Raji (cell line): Measurements from ENCODE around the gene TPO.

Experiments
- POLR2A ChIP-seq: IDR thresholded peaks from 2 replicates; pipeline ENCODE4 v1.6.1; 2011; ENCODE audit warnings: low read depth, low read length, control low read depth; ENCODE audit not compliant: insufficient read depth

Gene TPO

DNA sequence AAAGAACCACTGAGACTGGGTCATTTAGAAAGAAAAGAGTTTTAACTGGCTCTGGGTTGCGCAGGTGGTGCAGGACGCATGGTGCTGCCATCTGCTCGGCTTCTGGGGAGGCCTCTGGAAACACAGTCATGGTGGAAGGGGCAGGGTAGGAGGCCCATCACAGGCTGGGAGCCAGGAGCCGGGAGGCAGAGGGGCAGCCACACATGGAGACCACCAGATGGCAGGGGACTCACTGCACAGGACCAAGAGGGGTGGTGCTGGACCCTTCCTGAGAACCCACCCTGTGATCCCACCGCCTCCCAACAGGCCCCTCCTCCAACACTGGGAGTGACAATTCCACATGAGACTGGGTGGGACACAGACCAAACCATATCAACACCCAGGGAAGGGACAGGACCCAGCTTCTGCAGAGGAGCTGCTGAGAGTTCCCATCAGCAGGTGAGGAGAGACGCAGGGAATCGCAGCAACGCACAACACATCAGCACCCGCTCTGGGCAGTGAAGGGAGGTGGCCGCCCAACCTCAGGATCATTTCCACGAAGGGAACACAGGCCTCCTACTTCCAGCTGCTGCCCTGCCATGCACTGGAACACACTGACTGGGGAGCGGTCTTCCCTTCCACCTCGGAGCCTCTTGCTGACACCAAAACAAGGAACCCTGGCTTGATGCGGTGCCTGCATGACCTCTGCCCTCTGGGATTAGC lies 130.7 kb downstream of the TPO start:
- no peak for TF ChIP-seq POLR2A

DNA sequence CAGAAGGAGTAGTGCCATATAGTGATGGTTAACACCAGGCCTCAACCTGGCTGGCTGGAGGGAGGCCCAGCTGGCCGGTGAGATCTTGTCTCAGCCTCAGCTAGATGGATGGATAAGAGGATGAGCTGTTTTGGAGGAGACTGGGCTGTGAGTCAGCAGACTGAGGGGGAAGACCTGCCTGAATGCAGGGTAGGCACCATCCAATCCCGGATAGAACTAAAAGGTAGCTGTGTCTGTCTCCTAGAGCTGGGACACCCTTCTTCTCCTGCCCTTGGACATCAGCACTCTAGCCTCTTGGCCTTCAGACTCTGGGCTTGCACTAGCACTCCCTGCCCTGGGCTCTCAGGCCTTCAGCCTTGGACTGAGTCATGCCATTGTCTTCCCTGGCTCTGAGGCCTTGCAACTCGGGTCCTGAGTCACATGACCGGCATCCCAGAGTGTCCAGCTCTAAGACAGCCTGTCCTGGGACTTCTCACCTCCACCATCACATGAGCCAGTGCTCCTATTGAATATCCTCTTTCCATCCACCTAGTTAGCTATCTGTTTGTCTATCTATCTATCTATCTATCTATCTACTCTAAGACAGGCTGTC lies 131.3 kb downstream of the TPO start:
- TF ChIP-seq POLR2A = no peak

- no peak for TF ChIP-seq POLR2A
Measured at GRCh38 chr2:1546023-1546591, 132.8 kb downstream of the TPO start.

GRCh38 chr2:1546901-1547300 lies 133.6 kb downstream of the TPO start:
- no peak for TF ChIP-seq POLR2A

GRCh38 chr2:1548910-1549673 lies 135.8 kb downstream of the TPO start:
- no peak for TF ChIP-seq POLR2A

DNA sequence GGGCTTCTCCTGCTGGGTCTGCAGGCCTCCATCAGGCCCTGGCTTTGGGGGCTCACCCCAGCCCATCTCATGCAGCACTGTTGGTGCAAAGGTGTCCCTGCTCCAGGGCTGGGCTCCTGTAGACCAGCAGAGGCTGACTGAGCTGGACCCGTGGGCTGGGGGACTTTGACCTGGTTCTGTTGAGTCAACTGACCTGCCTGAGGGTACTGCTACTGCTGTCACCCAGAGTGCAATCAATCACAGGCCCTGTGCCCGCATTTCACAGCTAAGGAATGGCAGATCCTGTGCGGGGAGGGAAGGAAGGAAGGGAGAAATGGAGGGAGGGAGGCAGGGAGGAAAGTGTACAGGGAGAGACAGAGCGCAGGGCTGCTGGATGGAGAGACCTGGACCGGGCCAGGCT lies 136.8 kb downstream of the TPO start:
- TF ChIP-seq POLR2A = no peak

DNA sequence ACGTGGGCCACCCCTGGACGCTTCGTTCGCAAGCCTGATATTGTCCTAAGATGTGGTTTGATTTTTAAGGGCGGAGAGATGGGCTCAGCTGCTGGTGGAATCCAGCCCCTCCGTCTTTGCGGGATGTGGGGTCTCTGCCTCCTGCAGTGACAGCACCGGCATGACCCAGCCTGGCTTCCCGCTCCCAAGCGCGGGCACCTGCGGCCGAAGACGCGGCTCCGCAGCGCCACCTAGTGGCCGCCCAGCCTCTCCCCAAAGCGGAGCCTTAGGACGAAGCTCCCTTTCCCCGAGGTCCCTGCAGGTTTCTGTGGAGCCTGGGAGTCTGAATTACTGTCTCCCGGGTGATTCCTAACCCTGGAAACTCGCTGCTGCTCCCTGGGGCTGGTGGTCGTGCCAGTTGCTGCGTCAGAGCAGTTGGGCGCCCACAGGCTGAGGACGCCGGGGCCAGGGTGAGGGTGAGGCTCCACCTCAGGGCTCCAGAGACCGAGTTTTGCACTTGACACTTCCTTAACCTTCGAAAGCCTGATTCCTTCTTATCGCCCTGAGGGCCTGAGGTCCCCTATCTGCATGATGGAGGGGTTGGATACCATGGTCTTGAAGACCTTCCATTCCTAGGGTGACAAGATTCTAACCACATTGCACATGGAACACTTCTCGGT lies 137.5 kb downstream of the TPO start:
- no peak for TF ChIP-seq POLR2A

DNA sequence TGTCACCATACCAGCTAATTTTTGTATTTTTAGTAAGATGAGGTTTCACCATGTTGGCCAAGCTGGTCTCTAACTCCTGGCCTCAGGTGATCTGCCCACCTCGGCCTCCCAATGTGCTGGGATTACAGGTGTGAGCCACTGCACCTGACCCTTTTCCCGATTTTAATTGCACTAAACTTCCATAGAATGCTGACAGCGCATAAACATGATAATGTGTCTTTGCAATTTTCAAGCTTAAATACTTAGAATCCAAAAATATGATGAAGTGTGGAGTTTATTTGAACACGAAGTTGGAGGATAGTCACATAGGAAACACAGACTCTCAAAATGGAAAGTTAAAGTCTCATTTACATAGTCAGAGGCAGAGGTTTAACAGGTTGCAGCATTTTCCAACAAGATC lies 138.6 kb downstream of the TPO start:
- no peak for TF ChIP-seq POLR2A

DNA sequence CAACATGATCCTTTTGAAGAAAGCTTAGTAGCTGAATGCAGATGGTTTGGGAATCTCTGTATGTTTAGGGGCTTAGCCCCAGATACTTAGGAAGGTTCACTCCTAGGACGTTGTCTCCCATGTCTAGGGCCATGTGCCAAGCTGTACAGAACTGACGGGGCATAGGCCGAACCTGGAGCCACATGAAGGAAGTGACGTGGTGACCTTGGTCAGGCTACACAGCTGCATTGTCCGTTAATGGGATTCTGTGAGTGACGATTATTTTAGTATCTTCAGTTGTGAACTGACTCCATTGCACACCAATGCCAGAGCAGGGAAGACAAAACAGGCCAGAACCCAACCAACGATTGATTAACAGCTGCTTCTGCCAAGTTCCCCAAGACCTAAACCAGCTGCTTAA lies 139.3 kb downstream of the TPO start:
- TF ChIP-seq POLR2A = no peak

GRCh38 chr2:1553671-1554295 lies 140.5 kb downstream of the TPO start:
- no peak for TF ChIP-seq POLR2A

DNA sequence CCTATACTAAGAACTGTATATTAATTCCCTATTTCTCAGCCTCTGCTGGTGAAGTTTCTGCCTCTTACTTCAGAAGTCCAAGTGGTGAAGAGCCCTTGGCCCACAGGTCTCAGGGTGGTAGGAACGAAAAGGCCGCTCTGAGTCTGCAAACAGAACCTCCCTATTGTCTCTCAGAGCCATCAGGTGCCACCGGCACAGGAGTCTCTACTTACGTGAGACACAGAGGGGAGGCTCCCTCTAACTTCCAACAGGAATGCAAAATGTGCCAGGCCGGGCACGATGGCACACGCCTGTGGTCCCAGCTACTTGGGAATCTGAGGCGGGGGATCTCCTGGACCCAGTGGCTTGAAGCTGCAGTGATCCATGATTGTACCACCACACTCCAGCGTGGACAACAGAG lies 143.0 kb downstream of the TPO start:
- TF ChIP-seq POLR2A = no peak

DNA sequence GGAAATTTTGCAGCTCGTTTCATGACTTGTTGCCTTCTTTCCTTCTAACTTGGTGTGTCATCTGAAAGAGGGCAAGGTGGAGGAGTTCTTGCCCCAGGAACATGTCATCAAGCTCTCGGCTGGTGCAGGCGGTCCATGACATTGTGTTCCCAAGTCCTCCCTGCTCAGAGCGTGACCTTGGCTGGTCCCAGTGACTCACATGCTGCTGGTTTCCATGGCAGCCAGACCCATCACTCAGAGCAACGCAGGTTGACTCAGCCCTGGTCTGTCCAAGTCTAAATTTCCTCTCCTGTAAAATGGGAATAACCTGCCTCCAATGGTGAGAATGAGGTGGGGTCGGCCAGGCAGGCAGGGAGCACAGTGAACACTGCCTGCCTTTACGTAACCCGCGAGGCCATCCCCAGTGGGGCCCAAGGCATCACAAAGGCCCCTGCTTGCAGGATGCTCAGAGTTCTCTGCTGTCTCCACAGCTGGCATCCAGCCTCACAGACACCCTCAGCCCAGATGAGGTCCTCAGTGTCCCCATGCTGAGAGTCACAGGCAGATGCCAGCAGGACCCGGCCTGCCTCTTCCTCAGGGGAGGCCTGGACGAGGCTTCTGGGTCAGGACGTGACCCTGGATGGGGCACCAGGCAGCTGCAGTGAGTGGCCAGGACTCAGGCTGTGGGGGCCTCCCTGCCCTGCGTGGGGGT lies 143.7 kb downstream of the TPO start:
- no peak for TF ChIP-seq POLR2A

- no peak for TF ChIP-seq POLR2A
Measured at GRCh38 chr2:1557467-1557820, 144.2 kb downstream of the TPO start.

DNA sequence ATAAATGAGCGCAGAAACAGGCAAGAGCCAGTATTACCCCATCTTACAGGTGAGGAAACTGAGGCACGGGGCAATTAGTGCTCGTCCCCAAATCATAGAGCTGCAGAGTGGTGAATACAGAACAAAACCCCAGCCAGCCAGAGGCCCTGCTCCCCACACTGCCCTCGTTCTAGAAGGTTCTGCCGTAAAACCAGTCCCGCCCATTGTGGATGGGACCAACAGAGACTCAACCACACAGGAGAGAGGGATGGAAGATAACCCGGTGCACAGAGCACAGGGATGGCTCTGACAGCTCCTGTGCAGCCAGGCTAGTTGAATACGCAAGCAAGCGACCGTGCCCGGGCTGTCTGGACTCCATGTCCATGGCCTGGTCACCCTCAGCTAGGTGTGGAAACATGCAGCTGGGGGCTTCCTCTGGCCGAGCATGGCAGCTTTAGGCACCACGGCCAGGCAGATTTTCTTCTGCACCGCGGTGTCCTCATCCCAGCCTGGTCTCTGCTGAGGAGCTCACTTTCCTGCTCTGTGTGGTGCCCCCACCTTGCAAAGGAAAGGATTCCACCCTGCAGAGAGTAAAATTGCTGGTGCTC lies 146.4 kb downstream of the TPO start:
- TF ChIP-seq POLR2A = no peak

DNA sequence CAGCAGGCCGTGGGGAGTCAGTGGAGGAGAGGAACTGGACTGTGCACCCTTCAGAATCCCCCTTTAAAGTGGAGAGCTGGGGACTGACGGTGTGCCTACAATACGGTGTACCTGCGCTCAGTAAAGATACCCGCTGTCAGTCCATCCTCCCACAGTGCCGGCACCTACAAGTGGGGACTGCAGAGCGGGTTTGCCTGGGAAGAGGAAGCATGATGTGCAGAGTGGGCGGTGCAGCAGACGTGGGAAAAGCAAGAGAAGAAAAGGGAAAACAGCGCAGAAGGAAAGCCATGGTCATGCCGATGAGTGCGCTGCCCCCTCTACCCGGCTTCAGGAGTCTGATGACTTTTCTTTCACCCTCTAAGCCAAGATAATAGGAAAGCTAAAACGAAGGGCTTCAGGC lies 148.0 kb downstream of the TPO start:
- no peak for TF ChIP-seq POLR2A
